Neural cell (in vitro differentiated cells): Measurements from ENCODE around the gene ABHD11. TPM values are rescaled to one million over a fixed set of nuclear protein-coding genes. Genes with fewer than 3 reads are reported as not detected.

ENCODE experiments used
- H2AFZ ChIP-seq: fragments of 200-600, 300-800 bp; sonication (generic), shearing (Covaris generic); 2 replicates; pipeline ENCODE4 v1.6.0; 2014; ENCODE audit warnings: low read depth, mild to moderate bottlenecking, antibody characterized with exemption, low read length, moderate library complexity
- H3F3A ChIP-seq: fragments of 200-600 bp; shearing (Covaris generic); 2 replicates; pipeline ENCODE4 v1.6.1; 2016; ENCODE audit warnings: mild to moderate bottlenecking, moderate library complexity, mixed read lengths, antibody characterized with exemption, low read length; ENCODE audit not compliant: insufficient read depth, poor library complexity, severe bottlenecking
- H3K27ac ChIP-seq: fragments of 200-600, 300-800 bp; sonication (generic), shearing (Covaris generic); 2 replicates; pipeline ENCODE4 v1.5.1; 2014; ENCODE audit warnings: mild to moderate bottlenecking, low read length, moderate library complexity
- H3K27me3 ChIP-seq: fragments of 300-800, 200-600 bp; sonication (generic), shearing (Covaris generic); 2 replicates; pipeline ENCODE4 v1.6.0; 2014; ENCODE audit warnings: mild to moderate bottlenecking, low read depth, low read length, moderate library complexity; ENCODE audit not compliant: insufficient read depth
- H3K36me3 ChIP-seq: fragments of 300-800, 200-600 bp; sonication (generic), shearing (Covaris generic); 2 replicates; pipeline ENCODE4 v1.5.1; 2014; ENCODE audit warnings: mild to moderate bottlenecking, antibody characterized with exemption, low read length, moderate library complexity; ENCODE audit not compliant: insufficient read depth
- H3K4me2 ChIP-seq: fragments of 300-800, 200-600 bp; sonication (generic), shearing (Covaris generic); 2 replicates; pipeline ENCODE4 v1.6.0; 2014; ENCODE audit warnings: mild to moderate bottlenecking, low read length
- H3K4me3 ChIP-seq: fragments of 300-800, 200-600 bp; sonication (generic), shearing (Covaris generic); 2 replicates; pipeline ENCODE4 v1.5.1; 2014; ENCODE audit warnings: mild to moderate bottlenecking, low read length, moderate library complexity
- H3K79me2 ChIP-seq: fragments of 200-600 bp; shearing (Covaris generic); replicated peaks from 2 replicates; pipeline ENCODE4 v1.6.0; 2014; ENCODE audit warnings: mild to moderate bottlenecking, low read length, moderate library complexity; ENCODE audit not compliant: insufficient read depth
- H3K9ac ChIP-seq: fragments of 300-800, 200-600 bp; sonication (generic), shearing (Covaris generic); 2 replicates; pipeline ENCODE4 v1.6.1; 2016; ENCODE audit warnings: mild to moderate bottlenecking, low read length, mixed read lengths
- H3K9me2 ChIP-seq: fragments of 200-600 bp; shearing (Covaris generic); 2 replicates; pipeline ENCODE4 v1.6.1; 2016; ENCODE audit warnings: mild to moderate bottlenecking, low read length, mixed read lengths; ENCODE audit not compliant: insufficient read depth
- H3K9me3 ChIP-seq: fragments of 200-600, 300-800 bp; sonication (generic), shearing (Covaris generic); 2 replicates; pipeline ENCODE4 v1.6.1; 2016; ENCODE audit warnings: mild to moderate bottlenecking, mixed run types, low read length, moderate library complexity, mixed read lengths
- H4K20me1 ChIP-seq: fragments of 200-600 bp; shearing (Covaris generic); 2 replicates; pipeline ENCODE4 v1.6.1; 2016; ENCODE audit warnings: mild to moderate bottlenecking, mixed run types; ENCODE audit not compliant: insufficient read depth
- CTCF ChIP-seq: fragments of 450-650 bp; IDR thresholded peaks from 2 replicates; pipeline ENCODE4 v1.5.1; 2014; ENCODE audit warnings: antibody characterized with exemption, mild to moderate bottlenecking, moderate library complexity; ENCODE audit not compliant: poor library complexity, severe bottlenecking
- EP300 ChIP-seq: fragments of 450-650 bp; conservative IDR thresholded peaks from 2 replicates; pipeline ENCODE4 v1.6.1; 2014; ENCODE audit warnings: antibody characterized with exemption, mild to moderate bottlenecking, moderate library complexity; ENCODE audit not compliant: poor library complexity, severe bottlenecking
- EZH2 ChIP-seq: fragments of 200-600, 300-800 bp; shearing (Covaris generic), sonication (generic); IDR thresholded peaks from 2 replicates; pipeline ENCODE4 v1.6.1; 2014; ENCODE audit warnings: antibody characterized with exemption, low read length, borderline replicate concordance, mild to moderate bottlenecking; ENCODE audit not compliant: insufficient read depth, poor library complexity, severe bottlenecking
- MXI1 ChIP-seq: fragments of 450-650 bp; conservative IDR thresholded peaks from 2 replicates; pipeline ENCODE4 v1.6.1; 2014; ENCODE audit warnings: antibody characterized with exemption, mild to moderate bottlenecking; ENCODE audit not compliant: poor library complexity, severe bottlenecking
- POLR2AphosphoS5 ChIP-seq: IDR thresholded peaks from 2 replicates; pipeline ENCODE4 v1.6.1; 2012
- RAD21 ChIP-seq: fragments of 450-650 bp; conservative IDR thresholded peaks from 2 replicates; pipeline ENCODE4 v1.6.1; 2014; ENCODE audit warnings: antibody characterized with exemption, mild to moderate bottlenecking, moderate library complexity
- REST ChIP-seq: IDR thresholded peaks from 2 replicates; pipeline ENCODE4 v1.6.1; 2012; ENCODE audit warnings: borderline replicate concordance
- SMC3 ChIP-seq: fragments of 450-650 bp; conservative IDR thresholded peaks from 2 replicates; pipeline ENCODE4 v1.6.1; 2014; ENCODE audit warnings: antibody characterized with exemption, mild to moderate bottlenecking, moderate library complexity; ENCODE audit not compliant: poor library complexity
- TAF1 ChIP-seq: IDR thresholded peaks from 2 replicates; pipeline ENCODE4 v1.6.1; 2012; ENCODE audit warnings: low read depth
- polyA plus RNA-seq: library from polyadenylated mRNA; depleted of rRNA; stranded (reverse); fragments of >200 nt; gene quantifications from 2 replicates; pipeline ENCODE4 v1.2.3, GENCODE V29; 2014

The ABHD11 gene
- polyA plus RNA-seq, 1 donor from 2014 or later: 26.0 TPM

GRCh38 chr7:73708961-73709549, 29.5 kb downstream of the ABHD11 start:
- H3K27me3 ChIP-seq: no peaks in the 10 kb centered on the region
- no peaks in the 10 kb centered on the region for H4K20me1 ChIP-seq
- H3K79me2 ChIP-seq: no peaks in the 10 kb centered on the region
- no peaks in the 10 kb centered on the region for H3K36me3 ChIP-seq
- H3K4me3 ChIP-seq: no peak overlapping the region
- H3K9ac ChIP-seq: no peak overlapping the region
- H3K27ac ChIP-seq: no peak overlapping the region
- no peaks in the 10 kb centered on the region for H3K9me3 ChIP-seq
- no peaks in the 10 kb centered on the region for H3F3A ChIP-seq
- H3K4me2 ChIP-seq: no peak overlapping the region
- TF ChIP-seq RAD21 (no peak), MXI1 (no peak), TAF1 (no peak), CTCF (no peak), POLR2AphosphoS5 (no peak), EP300 (no peak), EZH2 (no peak), SMC3 (no peak), REST (no peak)
- H2AFZ ChIP-seq: no peak overlapping the region
- H3K9me2 ChIP-seq: no peaks in the 10 kb centered on the region

- H3K9me2 ChIP-seq: no peaks in the 10 kb centered on the region
- TF ChIP-seq POLR2AphosphoS5: no peak
- no peak for TF ChIP-seq REST
- no peak for TF ChIP-seq EZH2
- no peak for TF ChIP-seq CTCF
- no peak for TF ChIP-seq SMC3
- TF ChIP-seq MXI1: no peak
- TF ChIP-seq EP300: no peak
- no peak for TF ChIP-seq TAF1
- no peak for TF ChIP-seq RAD21
- H3K4me3 ChIP-seq: no peak overlapping the region
- no peak overlapping the region for H3K27ac ChIP-seq
- no peaks in the 10 kb centered on the region for H3K27me3 ChIP-seq
- no peaks in the 10 kb centered on the region for H3K9me3 ChIP-seq
- H3K79me2 ChIP-seq: no peaks in the 10 kb centered on the region
- no peak overlapping the region for H2AFZ ChIP-seq
- H3K36me3 ChIP-seq: no peaks in the 10 kb centered on the region
- H3K9ac ChIP-seq: no peak overlapping the region
- H4K20me1 ChIP-seq: no peaks in the 10 kb centered on the region
- H3K4me2 ChIP-seq: no peak overlapping the region
- no peaks in the 10 kb centered on the region for H3F3A ChIP-seq
Observed at GRCh38 chr7:73707045-73707631, 31.5 kb downstream of the ABHD11 start.
